HTR-8/SVneo (cell line): ENCODE measurements around the gene NR4A1.

ENCODE experiments used
- DNase-seq: peaks from one replicate; pipeline ENCODE4 v3.0.0; 2011; ENCODE audit warnings: low spot score, mixed read lengths; ENCODE audit not compliant: insufficient read length
- FAIRE-seq: peaks from 2 replicates; lab custom pipeline; 2011; peaks lifted over from hg19 to GRCh38; lab: Jason Lieb, UNC

The NR4A1 gene

DNA sequence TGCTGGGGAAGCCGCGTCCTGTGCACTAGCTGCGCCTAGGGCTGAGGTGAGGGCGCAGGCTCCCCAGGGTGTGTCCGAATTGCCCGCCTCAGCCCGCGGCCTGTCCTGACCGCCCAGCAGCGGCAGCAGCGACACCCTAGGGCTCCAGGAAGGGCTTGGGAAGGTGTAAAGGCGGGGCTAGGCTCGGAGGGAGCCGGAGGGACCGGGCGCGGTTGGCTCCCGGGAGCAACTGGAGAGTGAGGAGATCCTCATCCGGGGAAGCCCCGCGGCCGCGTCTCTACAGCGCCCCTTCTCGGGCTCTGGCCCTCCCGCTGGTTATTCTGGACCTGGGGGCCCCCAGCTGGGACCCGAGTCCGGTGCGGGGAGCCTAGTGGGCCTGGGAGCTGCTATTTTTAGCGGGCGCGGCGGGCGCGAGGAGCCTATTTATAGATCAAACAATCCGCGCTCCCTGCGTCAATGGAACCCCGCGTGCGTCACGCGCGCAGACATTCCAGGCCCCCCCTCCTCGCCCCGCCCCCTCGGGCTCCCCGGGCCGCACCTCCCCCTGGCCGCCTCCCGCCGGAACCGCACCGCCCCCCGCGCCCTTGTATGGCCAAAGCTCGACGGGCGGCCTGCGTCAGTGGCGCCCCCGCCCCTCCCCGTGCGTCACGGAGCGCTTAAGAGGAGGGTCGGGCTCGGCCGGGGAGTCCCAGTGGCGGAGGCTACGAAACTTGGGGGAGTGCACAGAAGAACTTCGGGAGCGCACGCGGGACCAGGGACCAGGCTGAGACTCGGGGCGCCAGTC lies at the start of gene NR4A1:
TSS of gene NR4A1 (plus strand) at position 685 of the 784 bp plus-strand sequence. CDS start 2,887 bp downstream, outside the sequence.
- FAIRE-seq: peak; percentile 93
- DNase-seq: peak; percentile 84

DNA sequence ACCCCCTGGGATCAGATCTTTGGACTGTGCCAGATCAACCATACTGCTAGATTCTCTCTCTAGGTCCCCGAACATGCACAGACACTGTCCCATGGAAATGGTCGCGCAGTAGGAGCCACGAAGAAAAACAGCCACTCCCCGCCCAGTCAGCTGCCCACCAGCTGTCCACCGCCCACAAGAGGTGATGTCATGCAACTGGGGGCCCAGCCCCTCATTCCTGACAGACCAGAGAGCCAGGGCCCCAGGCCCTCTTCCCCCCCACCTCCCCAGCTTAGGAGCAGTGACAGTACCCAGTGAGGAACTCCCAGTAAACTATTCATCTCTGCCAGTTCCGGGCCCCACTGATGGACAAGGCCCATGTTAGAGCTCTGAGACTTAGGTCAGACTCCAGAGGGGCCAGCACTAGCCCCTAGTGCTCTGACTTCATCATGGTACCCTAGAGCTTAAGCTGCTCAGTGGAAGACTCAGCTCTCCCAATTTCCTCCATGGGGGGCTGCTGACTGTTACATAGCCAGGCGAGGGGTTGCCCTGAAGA lies 48.2 kb upstream of the NR4A1 start:
- FAIRE-seq: no peak

DNA sequence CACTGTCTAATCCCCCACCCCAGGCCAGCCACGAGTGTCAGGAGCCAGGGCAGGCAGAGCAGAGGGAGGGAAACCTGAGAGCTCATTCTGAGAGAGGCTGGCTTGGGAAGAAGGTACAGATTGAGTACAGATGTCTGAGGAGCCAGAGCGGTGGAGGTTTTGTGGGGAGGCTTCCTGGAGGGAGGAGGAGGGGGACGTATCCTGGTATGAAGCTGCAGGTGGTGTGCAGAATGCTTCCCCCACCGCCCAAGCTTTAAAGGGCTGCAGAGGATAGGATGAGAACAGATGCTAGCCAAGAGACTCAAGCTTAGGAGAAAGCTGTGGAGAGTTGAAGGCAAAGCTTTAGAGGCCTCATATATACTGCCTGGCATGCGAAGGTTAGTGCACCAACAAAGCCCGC lies 47.7 kb upstream of the NR4A1 start:
- FAIRE-seq: no peak
- no peak for DNase-seq

More for the DNA sequence above, 48.2 kb upstream of the NR4A1 start:
- no peak for DNase-seq

DNA sequence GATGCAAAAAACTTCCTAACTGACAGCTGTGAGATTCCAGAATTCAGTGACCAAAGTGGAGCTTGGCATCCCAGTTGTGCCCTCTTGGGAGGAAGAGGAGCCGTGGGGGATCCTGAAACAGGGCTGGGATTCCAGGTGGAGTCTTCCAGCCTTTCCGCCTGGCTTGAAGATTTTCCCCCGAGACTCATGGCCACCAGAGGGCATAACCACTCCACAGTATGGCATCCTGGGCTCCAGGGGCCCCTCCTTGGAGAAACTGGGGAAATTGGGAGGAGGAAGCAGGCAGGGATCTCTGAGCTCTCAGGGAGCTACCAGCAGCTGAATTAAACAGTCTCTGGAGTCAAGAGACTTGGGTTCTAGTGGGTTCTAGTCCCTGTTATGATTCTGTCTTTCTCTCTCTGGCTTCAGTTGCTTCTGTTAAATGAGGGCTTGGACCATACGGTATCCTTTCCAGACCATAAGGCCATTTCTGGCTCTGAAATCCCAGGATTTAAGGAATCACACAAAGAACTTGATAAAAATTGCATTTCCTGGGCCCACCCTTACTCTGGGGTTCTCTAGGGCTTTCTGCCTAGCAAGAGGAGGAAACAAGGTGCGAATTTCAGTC lies 47.1 kb upstream of the NR4A1 start:
- DNase-seq (peak; percentile 72), FAIRE-seq (no peak)

DNA sequence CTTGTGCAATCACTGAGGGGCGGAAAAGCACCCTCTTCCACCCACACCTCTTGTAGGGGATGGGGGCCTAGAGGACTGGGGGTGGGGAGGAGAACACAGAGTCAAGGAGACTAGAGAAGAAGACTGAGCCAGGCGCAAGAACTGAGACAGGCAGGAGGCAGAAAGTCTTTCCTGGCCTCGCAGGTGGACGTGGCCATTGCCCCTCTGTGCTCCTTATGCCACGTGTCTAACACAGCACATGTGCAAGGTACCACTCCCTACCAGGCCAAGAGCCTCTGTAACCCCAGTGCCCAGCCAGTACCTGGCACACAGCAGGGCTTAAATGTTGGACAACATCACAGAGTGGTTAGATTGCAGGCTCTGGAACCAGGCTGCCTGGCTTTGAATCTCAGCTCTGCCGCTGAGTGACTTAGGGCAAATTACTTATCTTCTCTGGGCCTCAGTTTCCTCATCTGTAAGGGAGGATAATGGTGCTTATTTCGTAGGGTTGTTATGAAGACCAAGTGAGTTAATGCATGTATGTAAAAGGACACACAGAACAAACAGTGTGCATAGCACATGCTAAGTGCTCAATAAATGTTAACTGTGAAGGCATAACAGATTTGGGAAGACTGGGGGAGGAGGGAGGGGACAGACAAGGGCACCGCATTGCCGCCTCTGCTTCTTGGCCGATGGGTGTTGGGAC lies 45.9 kb upstream of the NR4A1 start:
- FAIRE-seq (no peak), DNase-seq (no peak)

DNA sequence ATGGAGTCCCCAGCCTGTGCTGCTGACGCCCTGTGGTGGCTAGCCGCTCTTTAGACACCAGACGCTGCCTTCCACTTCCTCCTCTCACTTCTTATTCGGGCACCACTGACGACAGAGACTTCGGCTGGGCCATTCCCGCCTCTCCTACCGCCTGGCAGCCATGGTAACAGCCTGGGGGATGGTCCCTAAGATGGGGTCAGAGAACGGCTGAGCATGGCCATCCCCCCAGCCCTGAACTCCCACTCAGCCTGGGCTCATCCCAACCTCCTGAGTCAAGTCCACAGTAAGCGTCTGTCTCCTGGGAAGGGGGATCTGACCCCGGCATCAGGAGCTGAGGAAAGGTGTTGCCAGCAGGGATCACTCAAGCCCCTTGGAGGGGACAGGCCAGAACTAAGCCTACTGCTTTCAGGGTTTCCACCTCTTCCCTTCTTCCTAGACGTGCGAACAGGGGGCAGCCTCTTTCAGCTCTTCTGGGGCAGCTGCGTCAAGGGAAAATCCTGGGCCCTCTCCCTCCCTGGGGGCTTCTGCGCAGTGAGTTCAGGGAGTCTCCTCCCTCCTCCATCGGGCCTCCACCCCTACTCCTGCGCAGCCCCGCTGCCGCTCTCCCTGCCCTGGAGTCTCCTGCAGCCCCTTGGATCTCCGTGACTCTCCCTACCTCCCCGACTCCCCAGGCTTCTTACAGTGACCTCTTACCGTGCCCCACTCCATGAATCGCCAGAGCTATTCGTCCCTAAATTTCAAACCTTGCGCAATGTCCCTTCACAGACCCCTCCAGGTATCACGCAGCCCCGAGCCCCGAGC lies 45.1 kb upstream of the NR4A1 start:
- DNase-seq (no peak), FAIRE-seq (no peak)

DNA sequence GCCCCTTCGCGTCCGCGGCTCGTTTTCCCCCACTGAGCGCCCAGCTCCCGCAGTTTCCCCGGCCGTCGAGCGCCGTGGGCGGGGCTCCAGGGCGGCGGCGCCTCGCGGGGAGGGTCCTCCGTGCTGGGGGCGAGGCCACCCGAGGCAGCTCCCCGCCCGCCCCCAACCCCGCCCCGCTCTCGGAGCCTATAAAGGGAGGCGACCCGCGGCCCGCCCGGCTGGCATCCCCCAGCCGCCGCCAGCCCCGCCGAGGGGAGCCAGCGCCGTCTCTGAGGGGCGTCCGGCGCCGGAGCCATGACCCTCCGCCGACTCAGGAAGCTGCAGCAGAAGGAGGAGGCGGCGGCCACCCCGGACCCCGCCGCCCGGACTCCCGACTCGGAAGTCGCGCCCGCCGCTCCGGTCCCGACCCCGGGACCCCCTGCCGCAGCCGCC lies 44.5 kb upstream of the NR4A1 start, which contains the start of gene TAMALIN:
TSS of gene TAMALIN (plus strand) at position 221 of the 432 bp plus-strand sequence. CDS start at position 295, 74 bp downstream.
- DNase-seq (peak; percentile 79), FAIRE-seq (no peak)

DNA sequence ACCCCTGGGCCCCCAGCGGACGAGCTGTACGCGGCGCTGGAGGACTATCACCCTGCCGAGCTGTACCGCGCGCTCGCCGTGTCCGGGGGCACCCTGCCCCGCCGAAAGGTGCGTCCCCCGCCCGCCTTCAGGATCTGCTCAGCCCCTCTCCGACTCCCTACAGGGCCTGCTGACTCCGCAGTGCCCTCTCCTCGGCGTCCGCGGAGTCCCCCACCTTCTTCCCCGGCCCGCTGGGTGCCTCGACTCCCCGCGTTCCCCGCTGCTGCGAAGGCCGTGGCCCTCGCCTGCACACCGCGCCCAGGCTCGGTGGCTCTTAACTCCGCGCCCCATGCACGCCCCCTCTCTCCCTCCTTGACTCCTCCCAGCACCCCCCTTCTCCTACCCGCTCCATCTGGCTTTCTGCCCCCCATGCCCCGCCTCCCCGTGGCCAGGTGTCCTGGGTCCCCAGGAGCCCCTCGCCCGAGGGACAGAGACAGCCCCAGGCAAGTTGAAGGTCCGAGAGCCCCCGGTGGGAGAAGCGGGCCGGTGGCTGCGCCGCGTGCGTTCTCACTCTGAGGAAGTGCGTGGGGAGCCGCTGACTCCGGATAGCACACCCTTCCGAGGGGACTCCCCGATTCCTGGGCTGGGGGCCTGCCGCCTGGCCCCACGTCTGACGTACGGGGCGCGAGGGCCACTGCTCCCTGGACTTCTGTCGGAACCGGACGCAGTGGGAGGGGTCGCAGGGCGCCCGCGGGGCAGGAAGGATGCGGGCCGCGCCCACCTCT lies 43.9 kb upstream of the NR4A1 start:
- DNase-seq: no peak
- FAIRE-seq: no peak

DNA sequence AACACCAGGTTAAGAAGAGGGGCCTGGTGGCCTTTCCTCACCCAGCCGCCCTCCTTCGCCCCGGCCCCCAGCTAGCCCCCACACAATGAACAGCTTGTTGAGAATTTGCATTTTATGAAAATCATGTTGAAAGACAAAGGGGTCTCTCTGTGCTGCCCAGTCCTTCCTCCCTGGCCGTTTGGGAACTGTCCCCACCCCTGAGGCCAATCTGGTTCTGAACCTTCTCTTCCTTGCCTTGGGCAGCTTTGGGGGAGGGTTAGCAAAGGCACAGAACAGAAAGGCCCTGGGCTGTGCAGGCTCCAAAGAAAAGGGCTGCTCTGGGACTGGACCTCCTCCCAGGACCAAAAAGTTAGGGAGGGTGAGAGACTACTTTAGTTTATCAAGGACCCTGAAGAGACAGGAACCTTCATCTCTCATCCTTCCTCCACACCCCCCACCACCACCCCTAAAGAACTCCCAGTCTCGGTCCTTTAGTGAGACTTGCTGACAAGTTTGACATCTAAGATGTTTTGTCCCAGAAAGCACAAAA lies 43.2 kb upstream of the NR4A1 start:
- no peak for FAIRE-seq
- DNase-seq: no peak

DNA sequence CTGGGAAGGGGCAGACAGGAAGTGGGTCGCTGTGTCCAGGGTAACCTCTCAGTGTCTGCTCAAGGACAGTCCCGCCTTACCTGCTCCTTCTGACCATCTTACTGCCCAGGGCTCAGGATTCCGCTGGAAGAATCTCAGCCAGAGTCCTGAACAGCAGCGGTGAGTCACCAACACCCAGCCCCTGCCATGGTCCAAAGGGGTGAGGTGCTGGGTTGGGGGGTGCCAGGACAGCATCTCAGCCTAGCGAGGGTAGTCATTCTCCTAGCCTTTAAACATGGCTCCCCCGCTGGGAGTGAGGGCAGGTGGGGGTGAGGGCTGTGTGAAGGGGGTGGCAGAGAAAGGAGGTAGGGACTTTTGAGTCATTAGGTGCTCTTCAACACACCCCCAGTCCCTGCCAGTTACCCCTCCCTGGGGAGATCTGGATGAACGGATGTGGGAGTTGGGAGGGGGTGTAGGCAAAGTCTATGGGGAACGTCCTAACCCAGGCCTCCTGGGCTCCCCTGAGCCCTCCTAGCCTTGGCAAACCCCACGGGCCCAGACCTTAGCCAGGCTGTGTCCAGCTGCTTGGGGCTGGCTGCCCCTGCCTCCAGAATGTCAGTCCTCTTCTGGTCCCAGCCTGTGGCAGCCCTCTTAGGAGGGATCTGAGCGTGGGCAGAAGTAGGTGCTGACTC lies 42.0 kb upstream of the NR4A1 start:
- DNase-seq (no peak), FAIRE-seq (no peak)

DNA sequence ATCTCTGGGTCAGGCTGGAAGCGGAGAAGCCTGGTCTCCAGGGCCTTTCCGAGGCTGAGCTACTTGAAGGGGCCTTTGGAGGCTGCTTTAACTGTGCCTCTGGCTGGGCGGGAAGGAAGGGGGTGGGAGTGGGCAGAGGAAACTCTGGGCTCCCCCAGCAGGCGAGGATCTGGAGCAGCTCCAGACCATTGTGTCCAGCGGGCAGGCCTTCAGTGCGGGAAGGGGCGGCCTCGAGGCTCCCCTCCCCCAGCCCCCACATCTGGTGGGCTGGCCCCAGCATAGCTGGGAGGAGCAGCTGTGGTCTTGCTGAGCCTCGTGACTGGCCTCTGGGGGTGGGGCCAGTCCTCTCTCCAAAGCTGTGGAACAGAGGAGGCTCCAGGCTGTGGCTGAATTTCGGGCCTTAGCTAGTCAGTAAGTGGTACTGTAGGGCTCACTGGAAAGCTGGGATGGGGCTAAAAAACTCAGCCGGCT lies 41.1 kb upstream of the NR4A1 start:
- FAIRE-seq (no peak), DNase-seq (peak; percentile 34)

DNA sequence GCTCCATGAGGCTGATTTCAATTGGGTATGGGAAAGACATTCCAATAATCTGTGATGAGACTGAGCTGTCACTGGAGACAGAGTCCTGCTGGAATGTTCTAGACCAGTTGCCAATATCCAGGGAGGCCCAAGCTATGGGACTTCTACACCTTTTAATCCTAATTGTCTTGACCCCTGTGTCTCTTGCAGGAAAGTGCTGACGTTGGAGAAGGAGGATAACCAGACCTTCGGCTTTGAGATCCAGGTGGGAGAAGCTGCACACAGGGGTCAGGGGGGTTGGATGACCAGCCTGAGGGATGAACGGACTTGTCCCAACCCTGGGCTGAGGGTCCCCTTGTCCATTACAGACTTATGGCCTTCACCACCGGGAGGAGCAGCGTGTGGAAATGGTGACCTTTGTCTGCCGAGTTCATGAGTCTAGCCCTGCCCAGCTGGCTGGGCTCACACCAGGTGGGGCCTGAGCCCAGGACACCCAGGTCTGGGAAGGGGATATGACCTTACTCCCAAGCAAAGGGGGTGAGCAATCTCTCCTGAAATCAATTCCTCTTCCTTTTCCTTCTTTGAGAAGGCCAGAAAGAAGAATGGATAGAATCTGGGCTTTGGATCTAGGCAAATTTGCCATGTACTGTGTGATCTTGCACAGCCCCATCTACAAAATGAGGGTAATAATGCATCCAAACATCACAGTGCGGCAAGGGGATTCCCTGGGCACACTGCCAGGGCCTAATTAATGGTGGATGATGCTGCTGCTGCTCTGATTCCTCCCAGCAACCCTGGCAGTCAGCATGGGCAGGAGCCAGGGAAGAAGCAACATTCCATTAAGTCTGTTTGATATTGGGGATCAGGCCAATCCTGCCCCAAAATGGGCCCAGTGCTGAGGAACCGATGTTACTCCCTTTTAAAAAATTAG lies 40.3 kb upstream of the NR4A1 start:
- DNase-seq (no peak), FAIRE-seq (no peak)

DNA sequence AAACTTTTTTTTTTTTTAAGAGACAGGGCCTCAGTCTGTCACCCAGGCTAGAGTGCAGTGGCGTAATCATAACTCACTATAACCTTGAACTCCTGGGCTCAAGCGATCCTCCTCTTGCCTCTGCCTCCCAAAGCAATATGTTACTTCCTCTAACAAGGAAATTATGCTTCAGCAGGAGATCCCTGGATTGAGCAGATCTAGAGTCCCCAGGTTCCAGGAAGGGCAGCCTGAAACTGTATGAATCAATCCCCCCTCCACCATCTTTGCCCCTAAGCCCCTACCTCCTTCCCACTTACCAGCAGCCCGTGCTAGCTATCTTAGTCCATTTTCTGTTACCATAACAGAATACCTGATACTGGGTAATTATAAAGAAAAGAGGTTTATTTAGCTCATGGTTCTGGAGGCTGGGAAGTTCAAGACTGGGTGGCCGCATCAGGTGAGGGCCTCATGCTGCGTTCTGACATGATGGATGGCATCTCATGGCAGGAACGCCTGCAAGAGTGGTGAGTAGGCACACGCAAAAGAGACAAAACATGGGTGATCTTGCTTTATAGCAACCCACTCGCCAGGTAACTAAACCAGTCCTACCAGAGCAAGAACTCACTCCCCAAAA lies 39.5 kb upstream of the NR4A1 start:
- FAIRE-seq (no peak), DNase-seq (no peak)

DNA sequence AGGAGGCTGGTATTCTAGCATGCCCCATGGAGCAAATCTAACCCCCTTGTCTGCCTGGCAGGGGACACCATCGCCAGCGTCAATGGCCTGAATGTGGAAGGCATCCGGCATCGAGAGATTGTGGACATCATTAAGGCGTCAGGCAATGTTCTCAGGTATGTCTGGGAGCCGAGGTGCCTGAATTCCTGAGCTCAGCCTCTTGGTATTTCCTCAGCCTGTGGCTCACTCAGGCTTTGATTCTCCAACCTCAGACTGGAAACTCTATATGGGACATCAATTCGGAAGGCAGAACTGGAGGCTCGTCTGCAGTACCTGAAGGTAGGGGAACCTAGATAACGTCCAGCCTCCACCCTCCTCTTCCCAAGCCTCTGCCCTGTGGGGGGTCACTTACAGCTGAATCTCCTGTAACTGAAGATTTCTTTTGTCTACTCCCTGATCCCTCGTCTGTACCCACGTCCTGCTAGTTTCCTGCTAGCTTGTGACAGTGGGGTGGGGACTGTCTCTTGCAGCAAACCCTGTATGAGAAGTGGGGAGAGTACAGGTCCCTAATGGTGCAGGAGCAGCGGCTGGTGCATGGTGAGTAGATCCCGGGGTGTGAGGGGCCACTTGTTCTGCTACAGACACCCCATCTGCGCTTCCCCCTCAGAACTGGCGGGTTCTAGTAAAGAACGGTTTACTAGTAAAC lies 37.5 kb upstream of the NR4A1 start:
- FAIRE-seq (no peak), DNase-seq (no peak)

DNA sequence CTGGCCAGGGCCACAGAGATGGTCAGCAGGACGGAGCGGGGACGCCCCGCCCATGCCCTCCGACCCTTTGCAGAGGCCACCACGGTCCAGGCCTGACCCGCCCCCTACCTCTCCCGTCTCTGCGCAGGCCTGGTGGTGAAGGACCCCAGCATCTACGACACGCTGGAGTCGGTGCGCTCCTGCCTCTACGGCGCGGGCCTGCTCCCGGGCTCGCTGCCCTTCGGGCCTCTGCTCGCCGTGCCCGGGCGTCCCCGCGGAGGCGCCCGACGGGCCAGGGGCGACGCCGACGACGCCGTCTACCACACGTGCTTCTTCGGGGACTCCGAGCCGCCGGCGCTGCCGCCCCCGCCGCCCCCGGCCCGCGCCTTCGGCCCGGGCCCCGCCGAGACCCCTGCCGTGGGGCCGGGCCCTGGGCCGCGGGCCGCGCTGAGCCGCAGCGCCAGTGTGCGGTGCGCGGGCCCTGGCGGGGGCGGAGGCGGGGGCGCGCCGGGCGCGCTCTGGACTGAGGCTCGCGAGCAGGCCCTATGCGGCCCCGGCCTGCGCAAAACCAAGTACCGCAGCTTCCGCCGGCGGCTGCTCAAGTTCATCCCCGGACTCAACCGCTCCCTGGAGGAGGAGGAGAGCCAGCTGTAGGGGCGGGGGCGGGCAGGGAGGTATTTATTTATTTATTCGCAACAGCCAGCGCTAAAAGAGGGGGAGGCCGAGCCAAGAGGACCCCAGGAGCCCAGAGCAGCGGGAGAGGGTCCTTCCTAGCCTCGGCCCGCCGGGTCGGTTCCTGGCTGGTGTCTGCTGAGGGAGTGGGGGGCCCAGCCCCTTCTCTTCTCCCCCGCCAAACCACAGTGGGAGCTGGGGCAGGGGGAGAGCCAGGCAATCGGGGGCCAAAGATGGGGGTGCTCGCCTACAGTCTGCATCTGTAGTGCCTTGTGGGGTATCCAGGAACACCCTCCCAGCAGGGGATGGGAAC lies 36.4 kb upstream of the NR4A1 start:
- DNase-seq (no peak), FAIRE-seq (no peak)
